Right atrium auricular region (tissue), 2 donors: Measurements from ENCODE around the gene MCTS1. TPM values are rescaled to one million over a fixed set of nuclear protein-coding genes. Genes with fewer than 3 reads are reported as not detected.
"Not testable (repeated sequence)": the region's sequence is repeated elsewhere in the genome, so short reads cannot be mapped to it uniquely, and the experiment has no call there.

Experiments used
- DNase-seq: peaks from one replicate; pipeline ENCODE4 v3.0.0-alpha.2; 2019; ENCODE audit warnings: low spot score
- H3K27ac ChIP-seq, 2 donors: fragments of 200-600 bp; sonication (generic); 1 replicate in 1 of 2; 2 replicates in 1 of 2; pipeline ENCODE4 v1.5.1; 2016 to 2019
- H3K27me3 ChIP-seq, 2 donors: fragments of 200-600 bp; sonication (generic); one replicate each; pipeline versions ENCODE4 v1.5.1 to v1.6.0; 2017 to 2019
- H3K36me3 ChIP-seq: fragments of 200-600 bp; sonication (generic); one replicate; pipeline ENCODE4 v1.5.1; 2016
- H3K4me1 ChIP-seq, 2 donors: fragments of 200-600 bp; sonication (generic); one replicate each; pipeline versions ENCODE4 v1.5.1 to v1.6.0; 2017 to 2019
- H3K4me3 ChIP-seq, 2 donors: fragments of 200-600 bp; sonication (generic); 1 replicate in 1 of 2; 2 replicates in 1 of 2; pipeline ENCODE4 v1.5.1; 2017 to 2019; ENCODE audit warnings: mild to moderate bottlenecking in 1 of 2, moderate library complexity in 1 of 2
- H3K9me3 ChIP-seq, 2 donors: fragments of 200-600 bp; sonication (generic); one replicate each; pipeline ENCODE4 v1.5.1; 2019
- total RNA-seq, 2 donors: library from RNA; depleted of rRNA; stranded (reverse); fragments of >200 nt; gene quantifications; one replicate each; pipeline ENCODE4 v1.1.0, GENCODE V29; 2016
- TF ChIP-seq, protein P1 (sequence below), 2 donors: fragments of 200-600 bp; sonication (generic); IDR thresholded peaks; one replicate each; pipeline ENCODE4 v1.5.1; 2019; ENCODE audit warnings: antibody characterized with exemption in 2 of 2

Gene MCTS1
- total RNA-seq, 2 donors from 2014 or later: 17.2 to 25.3 TPM

DNA sequence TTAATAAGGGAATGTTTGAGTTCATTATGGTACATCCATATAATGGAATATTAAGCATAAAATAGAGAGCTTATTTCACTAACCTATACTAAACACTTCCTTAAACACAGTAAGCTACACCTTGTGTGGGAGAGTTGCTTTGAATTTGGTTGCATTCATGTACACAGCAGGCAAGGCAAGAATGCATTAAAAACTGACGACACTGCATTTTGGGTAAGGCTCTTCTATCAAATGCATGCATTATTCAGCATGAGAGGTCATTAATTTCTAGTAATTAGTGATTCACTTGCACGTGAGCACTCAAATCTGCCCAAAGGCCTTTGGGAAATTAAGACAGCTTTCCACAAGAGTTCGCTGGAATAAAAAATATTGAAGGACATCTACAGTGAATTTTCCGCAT, 34.7 kb downstream of the MCTS1 start:
- Histone ChIP-seq H3K9me3 (no peaks in the 10 kb centered on the region), H3K36me3 (no peaks in the 10 kb centered on the region), H3K4me1 (no peaks in the 10 kb centered on the region), H3K4me3 (no peak overlapping the region), H3K27ac (no peak overlapping the region), H3K27me3 (no peaks in the 10 kb centered on the region)
- DNase-seq: no peak
- TF ChIP-seq, protein P1, sequence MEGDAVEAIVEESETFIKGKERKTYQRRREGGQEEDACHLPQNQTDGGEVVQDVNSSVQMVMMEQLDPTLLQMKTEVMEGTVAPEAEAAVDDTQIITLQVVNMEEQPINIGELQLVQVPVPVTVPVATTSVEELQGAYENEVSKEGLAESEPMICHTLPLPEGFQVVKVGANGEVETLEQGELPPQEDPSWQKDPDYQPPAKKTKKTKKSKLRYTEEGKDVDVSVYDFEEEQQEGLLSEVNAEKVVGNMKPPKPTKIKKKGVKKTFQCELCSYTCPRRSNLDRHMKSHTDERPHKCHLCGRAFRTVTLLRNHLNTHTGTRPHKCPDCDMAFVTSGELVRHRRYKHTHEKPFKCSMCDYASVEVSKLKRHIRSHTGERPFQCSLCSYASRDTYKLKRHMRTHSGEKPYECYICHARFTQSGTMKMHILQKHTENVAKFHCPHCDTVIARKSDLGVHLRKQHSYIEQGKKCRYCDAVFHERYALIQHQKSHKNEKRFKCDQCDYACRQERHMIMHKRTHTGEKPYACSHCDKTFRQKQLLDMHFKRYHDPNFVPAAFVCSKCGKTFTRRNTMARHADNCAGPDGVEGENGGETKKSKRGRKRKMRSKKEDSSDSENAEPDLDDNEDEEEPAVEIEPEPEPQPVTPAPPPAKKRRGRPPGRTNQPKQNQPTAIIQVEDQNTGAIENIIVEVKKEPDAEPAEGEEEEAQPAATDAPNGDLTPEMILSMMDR (IDR thresholded peaks at IDR 0.05): no peak

DNA sequence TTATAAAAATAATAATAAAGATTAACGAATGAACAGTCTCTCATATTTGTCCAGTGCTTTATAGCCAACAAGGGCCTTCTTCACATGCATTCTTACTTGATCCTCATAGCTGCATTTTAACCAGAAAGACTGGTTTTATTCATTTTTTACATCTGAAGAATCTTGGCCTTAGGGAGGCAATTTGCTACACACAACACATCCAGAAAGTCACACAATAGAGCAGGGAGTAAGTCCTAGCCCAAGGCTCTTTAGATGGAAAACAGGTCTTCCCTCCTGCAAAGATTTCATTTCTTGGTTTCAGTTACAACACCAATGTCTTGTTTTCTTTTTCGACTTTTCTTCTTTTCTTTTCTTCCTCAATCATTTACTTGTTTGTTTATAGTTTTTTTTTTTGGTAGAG, 39.0 kb downstream of the MCTS1 start:
- H3K36me3 ChIP-seq: no peaks in the 10 kb centered on the region
- H3K9me3 ChIP-seq: no peaks in the 10 kb centered on the region
- H3K27me3 ChIP-seq: no peaks in the 10 kb centered on the region
- DNase-seq: no peak
- no peaks in the 10 kb centered on the region for H3K4me1 ChIP-seq
- H3K27ac ChIP-seq: no peak overlapping the region
- TF ChIP-seq, protein P1 (IDR thresholded peaks at IDR 0.05): no peak
- no peak overlapping the region for H3K4me3 ChIP-seq

DNA sequence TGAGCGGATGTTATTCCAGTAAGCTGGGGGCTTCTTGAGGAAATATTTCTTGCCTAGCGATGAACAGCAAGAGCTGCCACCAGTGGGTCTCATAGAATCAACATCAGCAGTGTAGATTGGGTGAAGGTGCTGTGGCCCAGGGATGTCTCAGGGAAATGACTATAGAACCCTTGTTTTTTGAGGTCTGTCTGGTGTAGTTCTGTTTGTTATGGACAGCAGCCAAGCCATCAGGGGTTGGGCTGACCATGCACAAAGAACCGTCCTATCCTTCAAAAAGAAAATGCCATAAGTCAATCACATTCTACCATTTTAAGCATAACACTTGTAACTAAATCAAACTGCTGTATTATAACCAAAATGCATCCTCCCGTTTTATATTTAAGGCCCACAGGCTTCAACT, 43.2 kb downstream of the MCTS1 start:
- TF ChIP-seq, protein P1 (IDR thresholded peaks at IDR 0.05): no peak
- Histone ChIP-seq H3K27me3 (no peaks in the 10 kb centered on the region), H3K4me1 (no peaks in the 10 kb centered on the region), H3K4me3 (no peak overlapping the region), H3K36me3 (no peaks in the 10 kb centered on the region), H3K27ac (no peak overlapping the region), H3K9me3 (no peaks in the 10 kb centered on the region)
- DNase-seq: no peak

DNA sequence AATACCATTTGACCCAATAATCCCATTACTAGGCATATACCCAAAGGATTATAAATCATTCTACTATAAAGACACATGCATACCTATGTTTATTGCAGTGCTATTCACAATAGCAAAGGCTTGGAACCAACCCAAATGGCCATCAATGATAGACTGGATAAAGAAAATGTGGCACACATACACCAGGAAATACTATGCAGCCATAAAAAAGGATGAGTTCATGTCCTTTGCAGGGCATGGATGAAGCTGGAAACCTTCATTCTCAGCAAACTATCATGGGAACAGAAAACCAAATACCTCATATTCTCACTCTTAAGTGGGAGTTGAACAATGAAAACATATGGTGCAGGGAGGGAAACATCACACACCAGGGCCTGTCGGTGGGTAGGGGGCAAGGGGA, 48.4 kb downstream of the MCTS1 start:
- H3K27me3 ChIP-seq, H3K27ac ChIP-seq, DNase-seq, H3K9me3 ChIP-seq, H3K36me3 ChIP-seq, H3K4me1 ChIP-seq, H3K4me3 ChIP-seq: not testable (repeated sequence)

DNA sequence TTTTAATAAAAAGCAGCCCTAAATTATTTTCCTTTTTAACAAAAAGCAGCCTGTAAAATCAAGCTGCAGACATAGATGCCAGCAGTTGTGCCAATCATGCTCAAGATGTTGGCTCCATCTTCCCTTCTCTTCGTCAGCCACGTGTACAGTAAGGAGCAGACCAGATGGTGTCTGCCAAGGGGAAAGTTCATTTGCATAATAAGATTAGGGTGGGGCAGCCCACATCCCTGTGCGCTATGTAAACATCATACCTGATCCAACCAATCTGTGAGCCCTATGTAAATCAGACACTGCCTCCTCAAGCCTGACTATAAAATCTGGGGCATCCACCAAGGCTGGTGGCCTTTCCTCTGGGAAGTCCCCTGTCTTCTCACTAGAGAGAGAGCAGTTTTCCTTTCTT, 49.1 kb downstream of the MCTS1 start:
- H3K4me3 ChIP-seq: no peak overlapping the region
- TF ChIP-seq, protein P1 (IDR thresholded peaks at IDR 0.05): no peak
- no peaks in the 10 kb centered on the region for H3K4me1 ChIP-seq
- H3K27me3 ChIP-seq: no peaks in the 10 kb centered on the region
- H3K27ac ChIP-seq: no peak overlapping the region
- no peaks in the 10 kb centered on the region for H3K9me3 ChIP-seq
- no peak for DNase-seq
- H3K36me3 ChIP-seq: no peaks in the 10 kb centered on the region

DNA sequence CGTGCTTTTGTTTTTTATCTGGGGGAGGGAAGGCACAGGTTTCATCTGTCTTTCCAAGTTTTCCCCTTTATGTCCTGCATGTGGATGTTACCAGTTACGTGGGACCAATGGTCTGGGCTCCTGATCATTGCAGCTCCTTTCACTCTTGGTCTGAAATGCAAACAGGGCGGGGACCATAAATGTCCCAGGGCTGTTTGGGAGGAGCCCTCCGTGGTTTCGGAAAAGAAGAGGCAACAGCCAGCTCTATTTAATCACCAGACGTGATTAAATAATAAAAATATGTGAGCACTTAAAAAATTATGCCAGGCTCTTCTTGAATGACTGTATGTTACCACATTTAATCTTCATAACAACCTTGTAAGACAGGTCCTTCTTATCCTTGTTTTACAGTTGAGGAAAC, 56.7 kb downstream of the MCTS1 start:
- Histone ChIP-seq H3K4me3 (no peak overlapping the region), H3K27ac (no peak overlapping the region), H3K9me3 (no peaks in the 10 kb centered on the region), H3K36me3 (no peaks in the 10 kb centered on the region), H3K27me3 (no peaks in the 10 kb centered on the region), H3K4me1 (no peaks in the 10 kb centered on the region)
- no peak for DNase-seq
- TF ChIP-seq, protein P1 (IDR thresholded peaks at IDR 0.05): no peak

Other genes with a start within 250 kb of the MCTS1 start
- gene ATP1B4, start 242.0 kb upstream of the MCTS1 start, total RNA-seq: 1 to 10 TPM in 1 of 2 donors, under 1 TPM in 1; 0.90 to 1.4 TPM
- 10 to 100 TPM; 65.0 to 77.2 TPM for gene LAMP2, start 134.8 kb upstream of the MCTS1 start, total RNA-seq
- 10 to 100 TPM; 19.1 to 19.6 TPM for gene CUL4B, start 43.1 kb upstream of the MCTS1 start, total RNA-seq
- gene C1GALT1C1, start 26.0 kb downstream of the MCTS1 start, total RNA-seq: 10 to 100 TPM; 24.0 to 31.4 TPM